K562 (cell line): ENCODE results near the gene FGR. TPM values are rescaled to one million over a fixed set of nuclear protein-coding genes. Genes with fewer than 3 reads are reported as not detected.

Source experiments
- ATAC-seq: fragments of 200-7000 bp; cut with Tn5 transposase; 3 replicates; pipeline ENCODE4 v1.9.1; 2020; ENCODE audit warnings: moderate library complexity
- BruUV-seq: library from RNA; stranded (reverse); fragments of 400-500 nt; replicated peaks from 2 replicates; lab custom pipeline; 2021; lab: Mats Ljungman, UMichigan
- CTCF ChIA-PET: fragments of 300-600 bp; formaldehyde crosslinking; extraction: SDS; loops from one replicate; lab custom pipeline; 2021; ENCODE audit warnings: low intra/inter-chr PET ratio; lab: Yijun Ruan, JAX
- POLR2A ChIA-PET: fragments of 300-600, 350-650 bp; sonication (Branson Sonifier 250); formaldehyde crosslinking; extraction: SDS; loops from one replicate; lab custom pipeline; 2021; ENCODE audit warnings: antibody characterized with exemption, inconsistent platforms; lab: Yijun Ruan, JAX
- DNase-seq, 4 experiments: peaks; one replicate each; pipeline versions ENCODE4 v3.0.0 to v3.0.0-alpha.2; 2011 to 2018; ENCODE audit warnings: low spot score in 3 of 4, mixed read lengths in 3 of 4; ENCODE audit errors: extremely low read depth in 1 of 4
- FAIRE-seq: peaks from 2 replicates; lab custom pipeline; 2011; peaks lifted over from hg19 to GRCh38; lab: Jason Lieb, UNC
- H2AFZ ChIP-seq: 2 replicates; pipeline ENCODE4 v1.6.0; 2011; ENCODE audit warnings: low read depth, low read length, control low read depth, inconsistent platforms
- H3K27ac ChIP-seq: fragments of 200-600 bp; 3 replicates; pipeline ENCODE4 v1.8.0; 2011; ENCODE audit warnings: low read depth, mild to moderate bottlenecking, control low read depth, inconsistent platforms, low read length, moderate library complexity, mixed read lengths; ENCODE audit errors: extremely low read depth
- H3K27me3 ChIP-seq, 2 experiments: fragments of 300-600 bp in 1 of 2; 2 replicates in 1 of 2; 3 replicates in 1 of 2; pipeline versions ENCODE4 v1.6.0 to v1.8.0; 2011; ENCODE audit warnings: inconsistent platforms in 2 of 2, low read length in 2 of 2, mild to moderate bottlenecking in 1 of 2, mixed read lengths in 1 of 2, moderate library complexity in 1 of 2; ENCODE audit not compliant: control insufficient read depth in 2 of 2, insufficient read depth in 2 of 2
- H3K36me3 ChIP-seq: fragments of 300-600 bp; 3 replicates; pipeline ENCODE4 v1.8.0; 2011; ENCODE audit warnings: mild to moderate bottlenecking, low read length, inconsistent platforms; ENCODE audit not compliant: control insufficient read depth, insufficient read depth
- H3K4me1 ChIP-seq, 2 experiments: fragments of 200-600 bp in 1 of 2; replicated peaks in 1 of 2; 2 replicates in 1 of 2; 3 replicates in 1 of 2; pipeline versions ENCODE4 v1.5.1 to v1.8.0; 2011; ENCODE audit warnings: inconsistent platforms in 2 of 2, low read length in 2 of 2, mild to moderate bottlenecking in 1 of 2, mixed read lengths in 1 of 2, moderate library complexity in 1 of 2; ENCODE audit not compliant: control insufficient read depth in 2 of 2, insufficient read depth in 2 of 2
- H3K4me2 ChIP-seq: 2 replicates; pipeline ENCODE4 v1.6.1; 2011; ENCODE audit warnings: low read length, control low read depth, inconsistent platforms, mixed read lengths; ENCODE audit not compliant: insufficient read depth
- H3K4me3 ChIP-seq: fragments of 200-600 bp; sonication (generic), shearing (Covaris generic); 2 replicates; pipeline ENCODE4 v1.5.1; 2016; ENCODE audit warnings: control low read depth, inconsistent platforms
- H3K79me2 ChIP-seq: fragments of 200-600 bp; 3 replicates; pipeline ENCODE4 v1.8.0; 2011; ENCODE audit warnings: low read length, inconsistent platforms; ENCODE audit not compliant: control insufficient read depth, insufficient read depth
- H3K9ac ChIP-seq, 2 experiments: 2 replicates each; pipeline versions ENCODE4 v1.6.0 to v1.6.1; 2011; ENCODE audit warnings: low read depth in 2 of 2, low read length in 2 of 2, control low read depth in 1 of 2, inconsistent platforms in 1 of 2, mild to moderate bottlenecking in 1 of 2, mixed read lengths in 1 of 2; ENCODE audit not compliant: insufficient read depth in 1 of 2
- H3K9me1 ChIP-seq: one replicate; pipeline ENCODE4 v1.6.0; 2011; ENCODE audit warnings: inconsistent platforms, mild to moderate bottlenecking, low read length, moderate library complexity; ENCODE audit not compliant: control insufficient read depth, insufficient read depth
- H3K9me3 ChIP-seq: replicated peaks from 2 replicates; pipeline ENCODE4 v1.5.1; 2011; ENCODE audit warnings: low read depth, low read length, inconsistent platforms; ENCODE audit not compliant: control insufficient read depth, insufficient read depth
- H4K20me1 ChIP-seq: replicated peaks from 2 replicates; pipeline ENCODE4 v1.6.1; 2011; ENCODE audit warnings: low read length, inconsistent platforms, mixed read lengths; ENCODE audit not compliant: control insufficient read depth, insufficient read depth
- BRCA1 ChIP-seq, 2 experiments: fragments of 450-650 bp in 1 of 2; sonication (generic) in 1 of 2; formaldehyde crosslinking in 1 of 2; IDR thresholded peaks; 2 replicates each; pipeline versions ENCODE4 v1.5.0 to v1.6.1; 2017 to 2020; ENCODE audit warnings: mild to moderate bottlenecking in 1 of 2, missing genetic modification reagents in 1 of 2
- GATA2 ChIP-seq: sonication (generic); formaldehyde crosslinking; IDR thresholded peaks from 2 replicates; pipeline ENCODE4 v1.4.0; 2020; ENCODE audit warnings: mild to moderate bottlenecking, missing genetic modification reagents
- MCM5 ChIP-seq: fragments of 450-650 bp; IDR thresholded peaks from 2 replicates; pipeline ENCODE4 v1.6.1; 2016; ENCODE audit warnings: low read depth
- NBN ChIP-seq: fragments of 450-650 bp; IDR thresholded peaks from 2 replicates; pipeline ENCODE4 v1.6.1; 2016; ENCODE audit warnings: low read depth, mild to moderate bottlenecking
- NFXL1 ChIP-seq: fragments of 450-650 bp; formaldehyde crosslinking; IDR thresholded peaks from 2 replicates; pipeline ENCODE4 v1.4.0; 2021; ENCODE audit warnings: mild to moderate bottlenecking
- PHF8 ChIP-seq: fragments of 200-600 bp; sonication (generic); IDR thresholded peaks from 2 replicates; pipeline ENCODE4 v1.6.1; 2012; ENCODE audit warnings: mixed run types, mild to moderate bottlenecking, inconsistent platforms, low read length, moderate library complexity, borderline replicate concordance
- POLR2A ChIP-seq: fragments of 450-650 bp; conservative IDR thresholded peaks from 2 replicates; pipeline ENCODE4 v1.6.1; 2016
- RBBP5 ChIP-seq: fragments of 200-600 bp; sonication (generic); IDR thresholded peaks from 2 replicates; pipeline ENCODE4 v1.6.1; 2012; ENCODE audit warnings: borderline replicate concordance, mild to moderate bottlenecking, low read length, control low read depth, inconsistent platforms; ENCODE audit not compliant: insufficient read depth, poor library complexity, severe bottlenecking
- SAFB ChIP-seq: fragments of 200-400 bp; formaldehyde crosslinking; IDR thresholded peaks from 2 replicates; pipeline ENCODE4 v1.6.1; 2017; ENCODE audit warnings: low read depth, low read length, borderline replicate concordance
- SMAD2 ChIP-seq: fragments of 150-350 bp; IDR thresholded peaks from 2 replicates; pipeline ENCODE4 v1.6.1; 2014; ENCODE audit warnings: low read depth, mild to moderate bottlenecking, low read length
- SOX6 ChIP-seq: fragments of 450-650 bp; IDR thresholded peaks from 2 replicates; pipeline ENCODE4 v1.6.1; 2014; ENCODE audit warnings: mild to moderate bottlenecking
- ZKSCAN8 ChIP-seq: fragments of 200-800 bp; sonication (Bioruptor generic); IDR thresholded peaks from 2 replicates; pipeline ENCODE4 v1.6.1; 2016; ENCODE audit warnings: missing genetic modification characterization, missing compliant biosample characterization
- ZNF217 ChIP-seq: sonication (generic); formaldehyde crosslinking; IDR thresholded peaks from 2 replicates; pipeline ENCODE4 v1.8.0; 2022; ENCODE audit warnings: mild to moderate bottlenecking, missing genetic modification reagents
- WGBS: fragments of 100-300 bp; shearing (Covaris generic); methylation state at CpG from one replicate; pipeline ENCODE4 v1.1.6; 2016; ENCODE audit warnings: low coverage, mixed read lengths; ENCODE audit not compliant: insufficient coverage; ENCODE audit errors: missing lambda C conversion rate; 5-methylcytosine and 5-hydroxymethylcytosine counted together
- in situ Hi-C: fragments of 300-500 bp; cut with MboI; formaldehyde crosslinking; loops from 4 replicates; pipeline ENCODE4 v1.15.0; 2018; ENCODE audit warnings: inconsistent platforms, mixed read lengths
- intact Hi-C: fragments of 100-400 bp; cut with micrococcal nuclease; formaldehyde crosslinking; loops from 2 replicates; pipeline ENCODE4 v1.14.2; 2022
- polyA plus RNA-seq, 8 experiments: library from polyadenylated mRNA; depleted of rRNA in 4 of 8; stranded (reverse) in 5 of 8; unstranded in 3 of 8; fragments of >200 nt; fragmentation: Nextera tagmentation in 2 of 8; fragmentation: Illumina TruSeq in 1 of 8; extraction: Ambion mirVana in 2 of 8; extraction: Trizol in 1 of 8; gene quantifications; 2 replicates each; pipeline versions ENCODE4 v1.2.1 to v1.2.3, GENCODE V29; 2011 to 2014; ENCODE audit warnings: inconsistent platforms in 1 of 8, missing spikeins in 1 of 8
- total RNA-seq, 7 experiments: library from RNA; depleted of rRNA in 6 of 7; stranded (reverse); fragments of >200 nt in 6 of 7; fragmentation: Illumina TruSeq in 2 of 7; extraction: Trizol in 2 of 7; gene quantifications; 2 replicates each; pipeline versions ENCODE4 v1.2.1 to v1.2.3, GENCODE V29; 2011 to 2021; ENCODE audit warnings: low replicate concordance in 1 of 7
- TF ChIP-seq, protein P1 (sequence below): fragments of 150-350 bp; IDR thresholded peaks from 2 replicates; pipeline ENCODE4 v1.6.1; 2014; ENCODE audit warnings: low read depth, mild to moderate bottlenecking, low read length, borderline replicate concordance

Gene FGR
- total and polyA plus RNA-seq, 9 of the 15 experiments (the other 6 are each of a cell fraction or from before 2014, with no cell fraction given), result 0.04 to 0.11 TPM; not detected in 7

DNA sequence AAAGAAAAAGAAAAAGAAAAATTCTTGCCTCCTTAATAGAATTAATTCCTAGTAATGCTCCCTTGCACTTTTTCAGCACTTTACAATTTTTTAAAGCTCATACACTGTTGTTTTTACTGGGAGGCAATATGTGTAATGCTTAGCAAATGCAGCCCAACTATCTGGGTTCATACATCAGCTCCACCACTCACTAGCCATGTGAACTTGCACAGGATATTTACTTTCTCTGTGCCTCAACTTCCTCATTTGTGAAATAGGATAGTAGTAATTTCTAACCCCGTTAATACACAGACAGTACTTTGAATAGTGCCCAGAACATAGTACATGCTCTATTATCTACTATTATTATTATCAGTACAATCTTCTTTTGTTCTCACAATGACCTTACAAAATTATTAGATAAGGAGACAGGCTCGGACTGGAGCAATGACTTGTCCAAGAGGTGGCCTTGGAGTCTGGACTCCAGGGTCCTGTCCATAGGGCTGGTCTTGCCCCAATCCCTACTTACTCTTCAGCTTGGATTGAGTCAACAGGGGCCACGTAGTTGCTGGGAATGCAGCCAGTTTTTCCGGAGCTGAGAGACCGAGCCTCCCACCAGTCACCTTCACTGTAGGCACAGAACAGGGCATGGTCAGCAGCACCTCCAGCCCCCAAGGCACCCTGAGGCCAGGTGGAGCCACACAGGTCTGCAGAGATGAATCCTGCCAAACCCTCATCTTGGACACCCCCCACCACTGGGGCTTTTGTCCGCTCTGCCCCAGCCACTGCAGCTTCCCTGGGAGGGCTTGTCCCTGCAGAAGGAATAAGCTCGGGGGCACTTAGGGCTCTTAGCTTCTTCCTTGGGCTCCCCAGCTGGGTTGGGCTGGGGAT lies 13.7 kb downstream of the FGR start:
- ChIA-PET CTCF (interaction anchor here (0.6 kb wide), 1 partner anchor 21 kb away, joined by 3 read pairs; no protein-coding TSS in a partner anchor), POLR2A (interaction anchor here (0.6 to 2.2 kb wide), 5 partner anchors 17 to 55 kb away, joined by 3 to 7 read pairs (median 3); no protein-coding TSS in a partner anchor)
- in situ Hi-C loops (loop anchor here (25.0 kb wide), 1 partner anchor 509 kb away; no protein-coding TSS in a partner anchor), intact Hi-C loops (no loop called here)
- 8% methylated on average over 7 of the region's 7 CpGs for whole genome bisulfite sequencing
- no TSS peak for BruUV-seq
- Histone ChIP-seq H3K27ac (no peak overlapping the region), H3K4me2 (peak overlapping the region; percentile 39; the same call in 1 of the 2 replicates), H3K9me3 (no peaks in the 10 kb centered on the region), H3K4me1 (peaks cover 12 to 13% of the 10 kb centered on the region in 2 experiments), H3K4me3 (no peak overlapping the region), H3K9ac (peak overlapping the region in 1 of 2 experiments; percentile 61; a peak in 2 of 4 replicates), H4K20me1 (0 out of 2 replicates have a peak, but pooled peaks cover 3% of the 10 kb centered on the region), H3K36me3 (no peaks in the 10 kb centered on the region), H3K79me2 (no peaks in the 10 kb centered on the region), H2AFZ (peak overlapping the region; percentile 1; the same call in 1 of the 2 replicates), H3K9me1 (no peaks in the 10 kb centered on the region), H3K27me3 (peaks cover 0 to 11% of the 10 kb centered on the region in 2 experiments; a peak in 1 of 5 replicates)
- no peak for DNase-seq
- TF ChIP-seq ZNF217 (CRISPR knock-in tag) (no peak), PHF8 (peak; percentile 16; the same call in 1 of the 2 replicates), POLR2A (no peak), RBBP5 (peak; percentile 45), ZKSCAN8 (no peak), NFXL1 (CRISPR knock-in tag) (no peak), SMAD2 (no peak), BRCA1 (IDR thresholded peaks at IDR 0.05) (no peak), BRCA1 (CRISPR knock-in tag; IDR thresholded peaks at IDR 0.05) (no peak), GATA2 (no peak), SAFB (no peak), MCM5 (no peak), NBN (no peak), SOX6 (peak; percentile 73; the same call in 1 of the 2 replicates)
- TF ChIP-seq, protein P1, sequence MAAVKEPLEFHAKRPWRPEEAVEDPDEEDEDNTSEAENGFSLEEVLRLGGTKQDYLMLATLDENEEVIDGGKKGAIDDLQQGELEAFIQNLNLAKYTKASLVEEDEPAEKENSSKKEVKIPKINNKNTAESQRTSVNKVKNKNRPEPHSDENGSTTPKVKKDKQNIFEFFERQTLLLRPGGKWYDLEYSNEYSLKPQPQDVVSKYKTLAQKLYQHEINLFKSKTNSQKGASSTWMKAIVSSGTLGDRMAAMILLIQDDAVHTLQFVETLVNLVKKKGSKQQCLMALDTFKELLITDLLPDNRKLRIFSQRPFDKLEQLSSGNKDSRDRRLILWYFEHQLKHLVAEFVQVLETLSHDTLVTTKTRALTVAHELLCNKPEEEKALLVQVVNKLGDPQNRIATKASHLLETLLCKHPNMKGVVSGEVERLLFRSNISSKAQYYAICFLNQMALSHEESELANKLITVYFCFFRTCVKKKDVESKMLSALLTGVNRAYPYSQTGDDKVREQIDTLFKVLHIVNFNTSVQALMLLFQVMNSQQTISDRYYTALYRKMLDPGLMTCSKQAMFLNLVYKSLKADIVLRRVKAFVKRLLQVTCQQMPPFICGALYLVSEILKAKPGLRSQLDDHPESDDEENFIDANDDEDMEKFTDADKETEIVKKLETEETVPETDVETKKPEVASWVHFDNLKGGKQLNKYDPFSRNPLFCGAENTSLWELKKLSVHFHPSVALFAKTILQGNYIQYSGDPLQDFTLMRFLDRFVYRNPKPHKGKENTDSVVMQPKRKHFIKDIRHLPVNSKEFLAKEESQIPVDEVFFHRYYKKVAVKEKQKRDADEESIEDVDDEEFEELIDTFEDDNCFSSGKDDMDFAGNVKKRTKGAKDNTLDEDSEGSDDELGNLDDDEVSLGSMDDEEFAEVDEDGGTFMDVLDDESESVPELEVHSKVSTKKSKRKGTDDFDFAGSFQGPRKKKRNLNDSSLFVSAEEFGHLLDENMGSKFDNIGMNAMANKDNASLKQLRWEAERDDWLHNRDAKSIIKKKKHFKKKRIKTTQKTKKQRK, result no peak
- no peak for FAIRE-seq
- ATAC-seq, result no peak; the same call in 2 of the 3 replicates
